Measurements from ENCODE around the gene OR8D2. TPM values are rescaled to one million over a fixed set of nuclear protein-coding genes. Genes with fewer than 3 reads are reported as not detected.
A peak's percentile ranks its signal among the peaks of the same experiment; 100 is the strongest.
"Not testable (repeated sequence)": the region's sequence is repeated elsewhere in the genome, so short reads cannot be mapped to it uniquely, and the experiment has no call there.

OR8D2 gene
- total RNA-seq, 1 experiment from 2014 or later, result not detected

DNA sequence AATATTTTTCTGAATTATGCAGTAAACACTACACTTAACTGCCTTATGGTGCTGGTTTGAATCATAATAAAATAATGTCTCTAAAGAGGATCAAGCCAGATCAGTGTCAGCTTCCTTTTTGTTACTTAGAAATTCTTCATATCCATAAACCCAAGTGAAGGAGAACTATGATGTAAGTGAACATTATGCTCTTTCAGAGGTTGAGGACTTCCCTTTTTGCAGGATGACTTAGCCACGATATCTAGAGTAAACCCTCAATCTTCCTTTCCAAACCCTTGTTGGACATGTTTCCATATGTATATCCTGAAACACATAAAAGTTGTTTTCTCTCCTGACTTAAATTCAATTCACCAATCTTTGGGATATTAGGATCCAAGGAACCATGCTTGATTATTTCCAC lies 25.3 kb downstream of the OR8D2 start:
- DNase-seq (ENCODE audit: low read depth), result no peak

DNA sequence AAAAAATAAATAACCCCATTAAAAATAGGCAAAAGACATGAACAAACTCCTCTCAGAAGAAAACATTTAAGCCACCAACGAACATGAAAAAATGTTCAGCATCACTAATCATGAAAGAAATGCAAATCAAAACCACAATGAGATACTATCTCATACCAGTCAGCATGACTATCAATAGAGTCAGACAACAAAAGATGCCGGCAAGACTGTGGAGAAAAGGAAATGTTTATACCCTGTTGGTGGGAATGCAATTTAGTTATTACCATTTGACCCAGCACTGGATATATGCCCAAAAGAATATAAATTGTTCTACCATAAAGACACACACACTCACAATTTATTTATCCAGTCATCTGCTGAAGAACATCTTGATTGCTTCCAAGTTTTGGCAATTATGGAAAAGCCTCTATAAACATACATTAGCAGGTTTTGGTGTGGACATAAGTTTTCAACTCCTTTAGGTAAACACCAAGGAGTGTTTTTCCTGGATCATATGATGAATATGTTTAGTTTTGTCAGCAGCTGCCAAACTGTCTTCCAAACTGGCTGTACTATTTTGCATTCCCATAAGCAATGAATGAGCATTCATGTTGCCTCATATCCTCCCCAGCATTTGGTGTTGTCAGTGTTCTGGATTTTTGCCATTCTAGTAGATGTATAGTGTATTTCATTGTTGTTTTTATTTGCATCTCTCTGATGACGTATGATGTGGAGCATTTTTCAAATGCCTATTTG lies 34.2 kb downstream of the OR8D2 start:
- peak; percentile 85 for DNase-seq (ENCODE audit: low read depth)

DNA sequence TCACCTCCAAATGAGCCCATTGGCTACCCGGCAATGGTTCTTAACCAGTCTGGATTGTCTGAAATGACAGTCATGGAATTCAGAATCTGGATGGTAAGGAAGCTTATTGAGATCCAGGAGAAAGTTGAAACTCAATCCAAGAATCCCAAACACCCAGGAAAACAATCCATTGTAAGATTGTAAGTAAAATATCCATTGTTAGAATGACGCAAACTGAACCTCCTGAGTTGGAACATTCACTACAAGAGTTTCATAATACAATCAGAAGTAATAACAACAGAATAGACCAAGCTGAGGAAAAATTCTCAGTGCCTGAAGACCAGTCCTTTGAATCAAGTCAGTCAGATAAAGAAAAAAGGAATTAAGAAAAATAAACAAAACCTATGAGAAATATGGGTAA lies 41.7 kb downstream of the OR8D2 start:
- no peak for DNase-seq (ENCODE audit: low read depth)

DNA sequence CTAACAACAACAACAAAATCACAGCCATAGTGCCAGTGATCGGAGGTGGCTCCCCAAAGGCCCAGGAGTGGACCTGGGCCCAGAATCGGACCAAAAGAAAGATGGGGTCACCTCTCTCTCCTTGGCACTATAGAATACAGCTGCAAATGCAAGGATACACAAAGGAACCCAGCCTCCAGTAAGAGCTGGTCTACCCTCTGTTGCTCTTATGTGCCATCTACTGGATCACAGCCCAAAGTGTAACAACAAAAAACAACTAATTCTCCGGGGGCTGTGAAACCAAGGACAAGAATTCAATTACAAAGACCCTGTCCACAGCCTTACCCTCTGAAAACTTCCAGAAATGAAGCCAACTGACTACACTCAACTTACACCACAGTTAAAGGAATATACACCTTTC lies 42.2 kb downstream of the OR8D2 start:
- peak; percentile 27 for DNase-seq (ENCODE audit: low read depth)

DNA sequence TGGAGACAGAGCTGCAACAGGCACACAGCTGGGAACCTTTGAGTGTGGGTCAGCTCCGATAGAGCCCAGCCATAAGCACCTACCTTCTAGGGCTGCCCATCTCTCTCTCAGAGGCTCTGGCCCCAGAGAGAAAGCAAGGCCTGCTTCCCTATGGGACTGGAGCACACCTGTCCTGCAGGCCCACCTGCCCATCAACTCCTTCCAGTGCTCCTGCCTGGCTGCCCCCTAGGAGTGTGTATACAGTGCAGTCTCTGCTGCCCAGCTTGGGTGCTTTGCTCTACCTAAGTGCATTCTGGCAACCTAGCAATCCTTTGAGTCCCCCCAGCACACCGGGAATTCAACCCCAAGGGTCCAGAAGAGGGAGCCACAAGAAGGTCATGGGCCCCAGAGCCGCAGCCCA lies 42.8 kb downstream of the OR8D2 start:
- no peak for DNase-seq (ENCODE audit: low read depth)

DNA sequence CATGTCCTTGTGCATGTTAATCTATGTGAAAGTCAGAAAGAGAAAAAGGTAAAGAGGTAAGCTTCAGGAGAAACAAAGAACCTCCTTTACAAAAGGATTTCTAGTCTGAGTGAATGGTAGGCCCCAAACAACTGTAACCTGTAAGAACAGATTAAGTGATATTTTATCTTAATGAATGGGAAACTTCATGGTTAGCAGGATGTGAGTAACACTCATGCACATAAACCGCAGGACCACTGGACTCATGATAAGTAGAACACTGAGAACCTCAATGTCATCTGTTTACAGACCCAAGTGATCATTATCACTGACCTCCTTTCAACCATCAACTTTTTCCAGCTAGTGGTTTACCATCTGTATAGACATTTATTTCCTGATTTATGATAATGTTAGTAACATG lies 43.9 kb downstream of the OR8D2 start:
- peak; percentile 86 for DNase-seq (ENCODE audit: low read depth)

DNA sequence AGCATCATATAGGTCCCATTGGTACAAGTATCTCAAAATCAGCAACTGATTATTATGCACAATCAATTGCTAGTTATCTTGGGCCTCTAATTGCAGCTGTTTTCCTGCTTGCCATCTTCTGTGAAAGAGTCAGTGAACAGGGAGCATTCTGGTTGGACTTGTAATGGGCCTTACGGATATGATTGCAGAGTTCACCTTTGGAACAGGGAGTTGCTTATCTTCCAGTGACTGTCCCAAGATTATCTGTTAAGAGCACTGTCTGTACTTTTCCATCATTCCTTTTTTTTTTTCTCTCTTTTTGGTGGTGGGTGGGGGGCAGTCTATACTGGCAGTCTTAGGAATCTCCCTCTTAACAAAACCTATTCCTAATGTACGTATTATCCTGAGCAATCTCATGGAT lies 46.0 kb downstream of the OR8D2 start:
- no peak for DNase-seq (ENCODE audit: low read depth)

DNA sequence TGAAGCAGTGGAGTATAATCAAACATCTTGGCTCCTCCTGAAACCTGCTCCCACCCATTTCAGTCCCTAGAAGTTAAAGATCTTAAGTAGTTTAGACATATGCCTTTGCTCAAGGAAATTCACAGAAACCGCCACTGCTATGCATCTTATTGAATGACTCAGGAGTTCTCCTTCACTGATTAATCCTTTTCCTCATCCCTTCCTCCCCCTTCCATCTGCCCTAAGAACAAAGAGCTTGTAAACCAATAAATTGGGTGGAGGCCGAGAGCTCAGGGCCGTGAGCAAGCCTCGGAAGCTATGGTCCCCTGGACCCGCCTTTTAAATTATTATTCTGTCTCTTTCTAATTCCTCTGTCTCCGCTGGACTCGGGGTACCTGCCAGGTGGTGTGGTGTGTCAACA lies 49.1 kb downstream of the OR8D2 start:
- not testable (repeated sequence) for DNase-seq (ENCODE audit: low read depth)

Other genes starting within 250 kb of the OR8D2 start
- 6.0 and 9.7 TPM in 2 replicates for gene VWA5A, start 204.7 kb downstream of the OR8D2 start, total RNA-seq (2014; rRNA removed)
- not detected in 2 replicates for gene OR10D3, start 136.9 kb downstream of the OR8D2 start, total RNA-seq (2014; rRNA removed)
- gene OR8G1, start 79.1 kb downstream of the OR8D2 start, total RNA-seq (2014; rRNA removed), result not detected in 2 replicates
- not detected in 2 replicates for gene OR8G5, start 63.8 kb downstream of the OR8D2 start, total RNA-seq (2014; rRNA removed)
- not detected in 2 replicates for gene OR8D1, start 6.2 kb downstream of the OR8D2 start, total RNA-seq (2014; rRNA removed)
- gene OR8B2, start 64.3 kb upstream of the OR8D2 start, total RNA-seq (2014; rRNA removed), result not detected in 2 replicates
- gene OR8B3, start 78.8 kb upstream of the OR8D2 start, total RNA-seq (2014; rRNA removed), result not detected in 2 replicates
- not detected in 2 replicates for gene OR8B4, start 104.7 kb upstream of the OR8D2 start, total RNA-seq (2014; rRNA removed)
- gene OR8B8, start 125.5 kb upstream of the OR8D2 start, total RNA-seq (2014; rRNA removed), result not detected in 2 replicates
- not detected in 2 replicates for gene OR8B12, start 223.5 kb upstream of the OR8D2 start, total RNA-seq (2014; rRNA removed)
- gene OR8A1, start 249.8 kb upstream of the OR8D2 start, total RNA-seq (2014; rRNA removed), result not detected in 2 replicates